Ascending aorta (tissue), 2 donors: Measurements from ENCODE around the gene SLC9A8. TPM values are rescaled to one million over a fixed set of nuclear protein-coding genes. Genes with fewer than 3 reads are reported as not detected.

ENCODE experiments used
- DNase-seq, 2 donors: peaks; one replicate each; pipeline ENCODE4 v3.0.0-alpha.2; 2019; ENCODE audit warnings: low spot score in 2 of 2
- H3K27ac ChIP-seq, 2 donors: fragments of 200-600 bp; sonication (generic); one replicate each; pipeline ENCODE4 v1.5.1; 2016 to 2017; ENCODE audit warnings: mild to moderate bottlenecking in 1 of 2
- H3K27me3 ChIP-seq: fragments of 200-600 bp; sonication (generic); one replicate; pipeline ENCODE4 v1.5.1; 2017
- H3K36me3 ChIP-seq, 2 donors: fragments of 200-600 bp; sonication (generic); one replicate each; pipeline ENCODE4 v1.5.1; 2016
- H3K4me1 ChIP-seq, 2 donors: fragments of 200-600 bp; sonication (generic); one replicate each; pipeline ENCODE4 v1.5.1; 2016 to 2017; ENCODE audit warnings: mild to moderate bottlenecking in 1 of 2
- H3K4me3 ChIP-seq, 2 donors: fragments of 200-600 bp; sonication (generic); one replicate each; pipeline ENCODE4 v1.5.1; 2016 to 2017; ENCODE audit warnings: mild to moderate bottlenecking in 1 of 2
- H3K9me3 ChIP-seq, 2 donors: fragments of 200-600 bp; sonication (generic); one replicate each; pipeline ENCODE4 v1.5.1; 2016
- intact Hi-C: fragments of 100-400 bp; cut with DNase I; formaldehyde crosslinking; loops from one replicate; pipeline ENCODE4 v1.15.1; 2023
- total RNA-seq: library from RNA; depleted of rRNA; stranded (reverse); fragments of >200 nt; gene quantifications from one replicate; pipeline ENCODE4 v1.1.0, GENCODE V29; 2016
- TF ChIP-seq, protein P1 (sequence below), 3 experiments: fragments of 200-600 bp in 2 of 3; fragments of 450-650 bp in 1 of 3; sonication (generic) in 2 of 3; IDR thresholded peaks; one replicate each; pipeline ENCODE4 v1.5.1; 2016 to 2019; ENCODE audit warnings: antibody characterized with exemption in 3 of 3, mild to moderate bottlenecking in 1 of 3, moderate library complexity in 1 of 3

The SLC9A8 gene
- total RNA-seq, 1 donor from 2014 or later: 9.7 TPM

DNA sequence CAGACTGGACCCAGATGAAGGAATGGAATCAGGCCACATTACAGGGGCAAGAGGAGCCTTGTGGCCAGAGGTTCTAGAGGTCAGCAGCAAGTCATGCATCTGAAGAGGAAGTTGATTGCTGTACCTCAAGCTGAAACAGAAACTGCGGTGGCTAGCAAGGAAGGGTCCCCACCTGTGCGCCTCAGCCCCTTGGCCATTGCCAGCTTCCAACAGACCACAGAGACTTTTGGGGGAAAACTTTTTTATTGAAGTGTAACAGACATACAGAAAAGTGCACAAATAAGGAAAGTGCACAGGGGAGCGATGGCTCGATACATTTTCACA lies 26.8 kb upstream of the SLC9A8 start:
- Histone ChIP-seq H3K27ac (no peak overlapping the region), H3K9me3 (no peaks in the 10 kb centered on the region), H3K36me3 (no peaks in the 10 kb centered on the region), H3K4me3 (no peak overlapping the region), H3K4me1 (no peaks in the 10 kb centered on the region), H3K27me3 (no peaks in the 10 kb centered on the region)
- DNase-seq: no peak
- TF ChIP-seq, protein P1, sequence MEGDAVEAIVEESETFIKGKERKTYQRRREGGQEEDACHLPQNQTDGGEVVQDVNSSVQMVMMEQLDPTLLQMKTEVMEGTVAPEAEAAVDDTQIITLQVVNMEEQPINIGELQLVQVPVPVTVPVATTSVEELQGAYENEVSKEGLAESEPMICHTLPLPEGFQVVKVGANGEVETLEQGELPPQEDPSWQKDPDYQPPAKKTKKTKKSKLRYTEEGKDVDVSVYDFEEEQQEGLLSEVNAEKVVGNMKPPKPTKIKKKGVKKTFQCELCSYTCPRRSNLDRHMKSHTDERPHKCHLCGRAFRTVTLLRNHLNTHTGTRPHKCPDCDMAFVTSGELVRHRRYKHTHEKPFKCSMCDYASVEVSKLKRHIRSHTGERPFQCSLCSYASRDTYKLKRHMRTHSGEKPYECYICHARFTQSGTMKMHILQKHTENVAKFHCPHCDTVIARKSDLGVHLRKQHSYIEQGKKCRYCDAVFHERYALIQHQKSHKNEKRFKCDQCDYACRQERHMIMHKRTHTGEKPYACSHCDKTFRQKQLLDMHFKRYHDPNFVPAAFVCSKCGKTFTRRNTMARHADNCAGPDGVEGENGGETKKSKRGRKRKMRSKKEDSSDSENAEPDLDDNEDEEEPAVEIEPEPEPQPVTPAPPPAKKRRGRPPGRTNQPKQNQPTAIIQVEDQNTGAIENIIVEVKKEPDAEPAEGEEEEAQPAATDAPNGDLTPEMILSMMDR (IDR thresholded peaks at IDR 0.05): no peak
- intact Hi-C loops: no loop called here

DNA sequence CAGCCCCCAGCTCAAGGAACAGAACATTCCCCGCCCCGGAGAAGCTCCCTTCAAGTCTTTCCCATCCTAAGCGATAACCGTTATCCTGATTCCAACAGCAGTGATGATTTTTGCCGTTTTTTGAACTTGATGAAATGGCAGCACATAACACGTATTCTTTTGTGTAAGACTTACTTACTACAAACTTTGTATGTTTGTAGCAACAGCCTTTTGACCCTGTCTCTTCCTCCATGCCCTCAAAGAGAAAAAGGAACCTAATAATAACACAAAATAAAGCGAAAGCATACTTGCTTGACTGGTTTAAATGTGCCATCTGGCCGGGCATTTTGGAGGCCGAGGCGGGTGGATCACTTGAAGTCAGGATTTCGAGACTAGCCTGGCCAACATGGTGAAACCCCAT lies 26.4 kb upstream of the SLC9A8 start:
- Histone ChIP-seq H3K4me3 (no peak overlapping the region), H3K36me3 (no peaks in the 10 kb centered on the region), H3K9me3 (no peaks in the 10 kb centered on the region), H3K4me1 (no peaks in the 10 kb centered on the region), H3K27ac (no peak overlapping the region), H3K27me3 (no peaks in the 10 kb centered on the region)
- TF ChIP-seq, protein P1 (IDR thresholded peaks at IDR 0.05): no peak
- DNase-seq: no peak
- intact Hi-C loops: no loop called here

DNA sequence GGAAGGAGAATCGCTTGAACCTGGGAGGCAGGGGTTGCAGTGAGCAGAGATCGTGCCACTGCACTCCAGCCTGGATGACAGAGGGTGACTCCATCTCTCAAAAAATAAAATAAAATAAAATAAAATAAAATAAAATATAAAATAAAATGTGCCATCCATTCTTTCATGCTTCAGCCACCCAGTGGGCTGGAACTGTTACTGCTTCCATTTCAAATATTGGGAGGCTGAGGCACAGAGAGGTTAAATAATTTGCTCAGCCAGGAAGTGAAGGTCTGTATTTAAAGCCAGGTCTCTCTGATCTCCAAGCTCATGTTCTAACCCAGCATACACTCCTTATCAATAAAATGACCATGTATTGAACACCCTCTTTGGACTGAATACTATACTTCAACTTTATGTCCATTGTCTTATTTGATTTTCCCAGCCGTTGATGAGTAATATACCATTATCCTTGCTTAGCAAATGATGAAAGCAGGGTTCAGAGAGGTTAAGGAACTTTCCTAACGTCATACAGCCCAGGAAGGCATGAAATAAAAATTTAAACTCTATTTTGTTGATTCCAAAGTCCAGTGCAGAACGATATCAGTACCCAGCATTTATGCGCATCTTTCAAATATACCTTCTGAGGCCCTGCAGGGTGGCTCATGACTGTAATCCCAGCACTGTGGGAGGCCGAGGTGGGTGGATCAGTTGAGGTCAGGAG lies 25.8 kb upstream of the SLC9A8 start:
- no peaks in the 10 kb centered on the region for H3K4me1 ChIP-seq
- H3K4me3 ChIP-seq: no peak overlapping the region
- no peaks in the 10 kb centered on the region for H3K27me3 ChIP-seq
- DNase-seq: no peak
- no peaks in the 10 kb centered on the region for H3K36me3 ChIP-seq
- TF ChIP-seq, protein P1 (IDR thresholded peaks at IDR 0.05): peak in 1 of 3 experiments; percentile 14
- intact Hi-C loops: no loop called here
- no peak overlapping the region for H3K27ac ChIP-seq
- H3K9me3 ChIP-seq: no peaks in the 10 kb centered on the region

DNA sequence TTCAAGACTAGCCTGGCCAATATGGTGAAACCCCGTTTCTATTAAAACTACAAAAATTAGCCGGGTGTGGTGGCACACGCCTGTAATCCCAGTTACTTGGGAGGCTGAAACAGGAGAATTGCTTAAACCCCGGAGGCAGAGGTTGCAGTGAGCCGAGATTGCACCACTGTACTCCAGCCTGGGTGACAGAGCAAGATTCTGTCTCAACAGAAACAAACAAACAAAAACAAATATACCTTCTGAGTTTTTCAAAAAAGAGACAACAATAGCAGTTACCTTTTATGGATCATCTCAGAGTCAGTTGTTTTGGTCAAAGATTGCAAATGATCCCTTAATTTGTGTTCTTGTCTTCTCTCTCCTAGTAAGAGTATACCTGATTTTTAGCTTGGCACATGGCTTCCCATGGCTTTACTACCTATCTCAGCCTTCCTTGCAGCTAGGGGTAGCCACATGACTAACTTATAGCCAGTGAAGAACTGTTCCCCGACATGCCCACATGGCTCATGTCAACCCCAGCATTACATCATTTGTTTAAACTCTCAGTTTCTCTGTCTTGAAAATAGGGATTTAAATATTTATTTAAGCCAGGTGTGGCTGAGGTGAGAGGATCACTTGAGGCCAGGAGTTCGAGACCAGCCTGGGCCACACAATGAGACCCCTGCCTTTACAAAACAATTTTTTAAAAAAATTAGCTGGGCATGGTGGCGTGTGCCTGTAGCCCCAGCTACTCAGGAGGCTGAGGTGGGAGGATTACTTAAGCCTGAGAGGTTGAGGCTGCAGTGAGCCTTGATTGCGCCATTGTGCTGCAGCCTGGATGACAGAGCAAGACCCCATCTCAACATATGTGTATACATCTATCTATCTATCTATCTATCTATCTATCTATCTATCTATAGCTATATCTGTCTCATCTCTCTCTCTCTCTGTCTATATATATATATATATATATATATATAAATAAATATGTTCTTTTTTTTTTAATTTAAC lies 25.0 kb upstream of the SLC9A8 start:
- H3K4me3 ChIP-seq: no peak overlapping the region
- H3K27ac ChIP-seq: no peak overlapping the region
- TF ChIP-seq, protein P1 (IDR thresholded peaks at IDR 0.05): no peak
- H3K9me3 ChIP-seq: no peaks in the 10 kb centered on the region
- intact Hi-C loops: no loop called here
- no peaks in the 10 kb centered on the region for H3K27me3 ChIP-seq
- no peaks in the 10 kb centered on the region for H3K4me1 ChIP-seq
- no peak for DNase-seq
- no peaks in the 10 kb centered on the region for H3K36me3 ChIP-seq

DNA sequence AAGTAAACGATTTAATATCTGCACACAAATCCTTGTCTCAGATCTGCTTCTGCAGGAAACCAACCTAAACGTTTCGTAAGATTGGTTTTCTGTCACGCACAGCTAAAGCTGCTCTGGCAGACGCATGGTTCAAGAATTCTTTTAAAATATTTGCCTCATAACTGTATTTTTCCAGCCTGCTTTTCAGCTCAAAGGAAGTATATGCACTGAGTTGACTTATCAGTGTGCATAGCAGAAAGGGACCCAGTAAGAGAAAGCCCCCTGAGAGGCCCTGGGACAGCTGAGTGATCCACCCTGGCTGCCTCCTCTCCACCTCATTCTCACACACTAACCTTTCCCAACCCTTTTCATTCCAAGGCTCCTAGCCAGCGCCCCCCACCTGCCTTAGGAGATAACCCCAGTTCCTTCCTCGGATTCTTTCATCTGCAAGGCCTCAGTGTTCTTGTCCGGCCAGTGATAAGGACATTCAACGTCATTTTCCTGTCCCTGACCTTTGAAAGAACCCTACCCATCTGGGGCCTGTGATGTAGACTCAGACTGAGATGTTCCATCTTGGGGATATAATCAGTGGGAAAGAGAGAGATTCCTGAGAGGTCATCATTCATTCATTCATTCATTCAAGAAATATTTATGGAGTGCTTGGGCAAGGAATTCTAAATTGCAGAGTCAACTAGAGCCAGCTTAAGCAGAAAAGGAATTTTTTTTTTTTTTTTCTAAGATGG lies 22.4 kb upstream of the SLC9A8 start:
- Histone ChIP-seq H3K4me1 (no peaks in the 10 kb centered on the region), H3K27ac (no peak overlapping the region), H3K9me3 (no peaks in the 10 kb centered on the region), H3K4me3 (no peak overlapping the region), H3K36me3 (no peaks in the 10 kb centered on the region), H3K27me3 (no peaks in the 10 kb centered on the region)
- TF ChIP-seq, protein P1 (IDR thresholded peaks at IDR 0.05): no peak
- no peak for DNase-seq
- intact Hi-C loops: no loop called here
